HG02885 (cell line): ENCODE data around the gene VWA2.
"Not testable (repeated sequence)": the region's sequence is repeated elsewhere in the genome, so short reads cannot be mapped to it uniquely, and the experiment has no call there.

Experiments
- ATAC-seq: cut with Tn5 transposase; IDR thresholded peaks from one replicate; pipeline ENCODE4 v1.9.1; 2021; ENCODE audit warnings: mild to moderate bottlenecking; ENCODE audit not compliant: unreplicated experiment, poor library complexity

Gene VWA2

DNA sequence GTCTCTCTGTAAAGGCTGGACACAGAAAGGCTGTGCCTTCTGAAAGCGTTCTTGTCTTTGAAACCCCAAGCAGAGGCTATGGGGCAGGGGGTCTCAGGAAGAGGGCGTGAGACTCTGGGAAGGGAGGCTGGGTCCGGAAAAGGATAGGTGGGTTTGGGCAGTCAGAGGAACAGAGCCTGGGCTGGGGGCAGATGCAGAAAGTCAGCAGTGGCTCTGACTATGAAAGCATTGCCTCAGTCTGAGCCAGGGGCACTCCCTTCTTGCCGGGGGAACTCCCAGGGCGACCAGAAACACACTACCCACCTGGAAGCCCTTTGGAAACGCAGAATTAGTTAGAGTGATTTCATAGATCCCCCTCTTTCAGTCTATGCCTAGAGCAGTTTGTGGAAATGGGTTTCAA lies 72.0 kb downstream of the VWA2 start:
- ATAC-seq, result no peak

GRCh38 chr10:114311496-114312209 lies 72.6 kb downstream of the VWA2 start:
- no peak for ATAC-seq

DNA sequence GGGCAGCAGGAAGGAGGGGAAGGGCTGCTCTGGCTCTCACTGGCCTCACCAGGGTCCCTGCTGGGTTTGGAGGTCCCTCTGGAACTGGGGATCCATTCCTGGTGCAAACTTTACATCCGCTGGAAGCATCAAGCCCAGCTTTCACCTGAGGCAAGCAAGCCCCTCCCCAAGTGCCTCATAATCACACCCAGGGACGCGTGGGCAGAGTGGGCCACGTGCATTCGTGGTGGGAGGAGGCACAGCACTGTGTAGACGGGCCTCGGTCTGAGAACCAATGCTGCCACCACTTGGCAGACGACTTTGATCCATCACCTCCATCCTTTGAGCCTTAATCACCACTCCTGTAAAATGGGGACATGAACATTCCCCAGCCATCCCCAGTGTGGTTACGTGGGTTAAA lies 74.1 kb downstream of the VWA2 start:
- no peak for ATAC-seq

- ATAC-seq, result no peak
These were observed 74.8 kb downstream of the VWA2 start for GRCh38 chr10:114313866-114314265.

- ATAC-seq, result no peak
These were observed 76.7 kb downstream of the VWA2 start for GRCh38 chr10:114315566-114316420.

DNA sequence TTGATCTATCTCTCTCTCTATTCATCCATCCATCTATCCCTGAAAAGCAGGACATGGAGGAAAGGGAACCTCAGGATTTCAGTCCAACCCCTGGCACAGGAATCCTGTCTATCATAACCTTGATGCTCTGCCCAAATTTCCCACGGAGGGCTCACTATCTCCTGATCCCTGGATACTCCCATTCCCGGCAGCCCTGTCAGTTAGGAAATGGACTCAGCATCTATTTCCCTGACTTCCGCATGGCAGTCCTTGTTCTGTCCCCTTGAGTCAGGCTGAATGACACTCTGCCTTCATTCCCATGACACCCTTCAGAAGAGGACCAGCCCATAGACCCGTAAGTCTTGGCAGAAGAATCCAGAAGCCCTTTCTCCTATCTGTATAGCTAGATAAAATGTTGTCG lies 77.7 kb downstream of the VWA2 start:
- ATAC-seq, result no peak

GRCh38 chr10:114319406-114320248 lies 80.6 kb downstream of the VWA2 start:
- ATAC-seq, result no peak

- ATAC-seq, result no peak
These were observed 81.4 kb downstream of the VWA2 start for GRCh38 chr10:114320249-114321116.

GRCh38 chr10:114322344-114322743 lies 83.3 kb downstream of the VWA2 start:
- ATAC-seq, result no peak

DNA sequence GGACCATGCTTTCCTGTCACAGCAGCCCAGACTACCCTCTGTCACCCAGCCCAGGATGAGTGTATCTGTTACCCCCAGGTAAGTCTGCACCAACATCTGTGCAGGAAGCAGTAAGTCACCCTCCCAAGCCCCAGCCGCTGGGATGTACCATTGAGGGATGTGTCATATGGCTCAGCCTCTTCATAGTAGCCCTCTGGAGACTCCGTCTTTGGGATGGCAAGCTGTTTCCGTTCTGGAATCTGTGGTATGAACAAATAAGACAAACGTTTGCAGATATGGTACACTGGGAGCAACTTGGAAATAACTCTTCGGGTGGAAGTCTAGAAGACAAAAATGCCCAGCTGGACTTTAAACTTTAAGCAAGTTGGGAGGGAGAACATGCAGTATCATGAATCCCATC lies 84.0 kb downstream of the VWA2 start:
- no peak for ATAC-seq

DNA sequence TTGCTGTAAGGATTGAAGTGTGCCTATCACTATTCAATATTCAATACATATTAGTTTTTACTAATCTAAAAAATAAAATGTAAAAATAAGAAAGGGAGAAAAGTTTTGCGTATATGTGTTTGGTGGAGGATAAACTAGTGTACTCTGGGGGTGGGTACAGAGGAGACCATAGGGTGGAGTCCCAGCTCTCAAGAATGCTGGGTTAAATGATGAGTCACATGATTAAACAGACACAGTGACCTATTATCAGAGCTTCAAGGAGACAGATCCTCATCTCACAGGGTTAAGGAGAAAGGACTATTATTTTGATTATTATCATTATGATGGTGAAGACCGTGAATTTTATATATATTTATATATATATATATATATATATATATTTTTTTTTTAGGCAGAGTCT lies 87.7 kb downstream of the VWA2 start:
- no peak for ATAC-seq

DNA sequence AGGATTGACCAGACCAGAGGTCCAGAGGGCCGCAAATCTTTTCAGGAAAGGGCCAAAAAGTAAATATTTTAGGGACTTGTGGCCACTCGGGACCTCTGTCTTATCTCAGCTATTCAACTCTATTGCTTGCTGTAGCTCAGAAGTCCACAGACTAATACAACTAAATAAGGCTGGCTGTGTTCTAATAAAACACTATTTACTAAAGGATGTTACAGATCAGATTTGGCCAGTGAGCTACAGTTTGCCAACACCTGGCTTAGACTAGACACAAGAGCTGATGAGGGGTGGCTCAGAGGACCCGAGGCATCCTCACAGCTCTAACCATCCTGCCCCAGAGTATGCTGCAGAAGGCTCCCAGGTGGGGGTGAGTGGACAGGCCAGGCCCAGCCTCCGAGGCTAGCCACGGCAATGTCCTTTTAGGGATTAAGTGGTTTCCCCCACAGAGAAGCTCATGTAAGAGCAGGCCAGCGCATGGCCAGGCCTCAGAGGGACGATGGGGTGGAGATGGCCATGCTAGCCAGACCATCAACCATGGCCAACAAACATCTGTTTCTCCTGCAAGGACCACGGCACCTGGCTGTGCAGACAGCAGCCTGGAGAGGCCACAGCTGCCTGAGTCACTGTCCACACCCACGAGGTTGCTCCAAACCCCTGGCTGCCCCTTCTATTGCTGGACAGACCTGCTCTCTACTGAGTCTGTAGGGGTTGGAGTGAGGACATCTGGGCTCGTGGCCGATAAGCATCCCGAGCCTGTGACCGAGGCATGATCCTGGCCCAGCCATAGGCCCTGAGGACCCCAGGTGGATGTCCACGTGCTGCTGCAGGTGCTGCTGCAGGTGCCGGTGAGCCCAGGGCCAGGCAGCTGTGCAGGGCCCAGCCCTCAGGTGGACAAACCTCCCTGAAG lies 88.7 kb downstream of the VWA2 start:
- ATAC-seq, result no peak

- no peak for ATAC-seq
These were observed 89.4 kb downstream of the VWA2 start for GRCh38 chr10:114328441-114328812.

DNA sequence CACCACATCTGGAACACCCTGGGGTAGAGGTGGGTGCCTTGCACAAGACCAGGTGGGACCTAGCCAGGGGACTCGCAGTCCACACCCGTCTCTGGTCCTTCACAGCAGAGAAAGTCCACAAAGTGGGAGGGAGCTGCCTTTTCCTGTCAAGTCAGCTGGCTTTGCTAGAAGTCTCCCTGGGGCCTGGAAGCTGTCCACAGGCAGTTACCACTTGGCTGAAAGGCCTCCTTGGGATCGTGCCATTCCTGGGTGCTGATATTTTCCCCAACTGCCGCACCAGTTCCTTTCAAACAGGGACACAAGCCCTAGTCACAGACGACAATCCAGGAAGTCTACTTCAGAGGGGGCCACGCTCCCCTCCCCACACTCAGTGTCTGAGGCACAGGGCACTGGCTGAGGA lies 89.8 kb downstream of the VWA2 start:
- no peak for ATAC-seq

GRCh38 chr10:114329634-114330365 lies 90.7 kb downstream of the VWA2 start:
- no peak for ATAC-seq

GRCh38 chr10:114332301-114333192 lies 93.5 kb downstream of the VWA2 start:
- ATAC-seq, result no peak

- ATAC-seq, result not testable (repeated sequence)
These were observed 94.4 kb downstream of the VWA2 start for GRCh38 chr10:114333441-114333840.
